Ectodermal cell (in vitro differentiated cells): Measurements from ENCODE around the gene INTS3.
"Not testable (repeated sequence)": the region's sequence is repeated elsewhere in the genome, so short reads cannot be mapped to it uniquely, and the experiment has no call there.

Source experiments
- H3K27ac ChIP-seq: 2 replicates; pipeline ENCODE4 v1.7.0; 2013; ENCODE audit warnings: mild to moderate bottlenecking, low read depth, low read length; ENCODE audit not compliant: insufficient read depth, poor library complexity, severe bottlenecking
- H3K27me3 ChIP-seq: 2 replicates; pipeline ENCODE4 v1.7.0; 2013; ENCODE audit warnings: mild to moderate bottlenecking, low read length; ENCODE audit not compliant: insufficient read depth, control insufficient read depth, poor library complexity, severe bottlenecking
- H3K36me3 ChIP-seq: one replicate; pipeline ENCODE4 v1.7.0; 2013; ENCODE audit warnings: low read length; ENCODE audit not compliant: control insufficient read depth, insufficient read depth
- H3K4me1 ChIP-seq: one replicate; pipeline ENCODE4 v1.7.0; 2013; ENCODE audit warnings: low read length; ENCODE audit not compliant: control insufficient read depth, insufficient read depth
- H3K4me3 ChIP-seq: 2 replicates; pipeline ENCODE4 v1.7.0; 2013; ENCODE audit warnings: low read depth, low read length, control low read depth; ENCODE audit not compliant: insufficient read depth
- H3K9me3 ChIP-seq: 2 replicates; pipeline ENCODE4 v1.7.0; 2013; ENCODE audit warnings: mild to moderate bottlenecking, low read length, moderate library complexity; ENCODE audit not compliant: control insufficient read depth
- WGBS, 2 experiments: methylation state at CpG; one replicate each; pipeline ENCODE4 v1.1.7; 2013; ENCODE audit warnings: missing lambda C conversion rate in 2 of 2; 5-methylcytosine and 5-hydroxymethylcytosine counted together

Gene INTS3

GRCh38 chr1:153752571-153753195 is 24.8 kb downstream of the INTS3 start:
- WGBS, 2 experiments: 85 to 93% methylated on average over 8 of the region's 8 CpGs
- no peaks in the 10 kb centered on the region for H3K9me3 ChIP-seq
- H3K27me3 ChIP-seq: no peaks in the 10 kb centered on the region
- no peaks in the 10 kb centered on the region for H3K4me1 ChIP-seq
- no peak overlapping the region for H3K27ac ChIP-seq
- peaks cover 41% of the 10 kb centered on the region for H3K36me3 ChIP-seq
- H3K4me3 ChIP-seq: no peak overlapping the region

DNA sequence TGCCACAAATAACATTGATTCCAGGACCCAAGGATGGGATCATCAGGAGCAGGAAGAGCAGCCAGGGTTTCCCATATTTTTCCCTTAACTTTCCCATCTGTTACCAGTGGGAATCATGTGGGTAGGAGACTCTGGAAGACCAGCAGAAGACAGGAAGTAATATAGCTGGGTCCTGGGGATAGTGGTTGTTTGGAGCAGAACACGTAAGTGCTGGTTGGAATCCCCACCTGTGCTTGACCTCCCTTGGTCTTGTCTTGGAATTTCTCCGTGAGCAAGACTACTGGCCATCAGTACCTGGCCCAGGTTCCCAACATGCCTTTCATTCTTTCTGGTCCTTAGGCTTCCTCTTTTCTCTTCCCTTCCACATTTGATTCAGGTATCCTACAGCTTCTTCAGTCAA is 26.4 kb downstream of the INTS3 start:
- H3K27me3 ChIP-seq: no peaks in the 10 kb centered on the region
- no peaks in the 10 kb centered on the region for H3K9me3 ChIP-seq
- 90 to 94% methylated on average over 2 of the region's 2 CpGs for WGBS, 2 experiments
- peaks cover 34% of the 10 kb centered on the region for H3K36me3 ChIP-seq
- no peak overlapping the region for H3K27ac ChIP-seq
- no peaks in the 10 kb centered on the region for H3K4me1 ChIP-seq
- H3K4me3 ChIP-seq: no peak overlapping the region

GRCh38 chr1:153760440-153760839 is 32.6 kb downstream of the INTS3 start:
- Histone ChIP-seq H3K4me3 (no peak overlapping the region), H3K4me1 (no peaks in the 10 kb centered on the region), H3K36me3 (peaks cover 25% of the 10 kb centered on the region), H3K27ac (no peak overlapping the region), H3K27me3 (no peaks in the 10 kb centered on the region), H3K9me3 (no peaks in the 10 kb centered on the region)
- WGBS, 2 experiments: 94 to 95% methylated on average over 4 of the region's 4 CpGs

DNA sequence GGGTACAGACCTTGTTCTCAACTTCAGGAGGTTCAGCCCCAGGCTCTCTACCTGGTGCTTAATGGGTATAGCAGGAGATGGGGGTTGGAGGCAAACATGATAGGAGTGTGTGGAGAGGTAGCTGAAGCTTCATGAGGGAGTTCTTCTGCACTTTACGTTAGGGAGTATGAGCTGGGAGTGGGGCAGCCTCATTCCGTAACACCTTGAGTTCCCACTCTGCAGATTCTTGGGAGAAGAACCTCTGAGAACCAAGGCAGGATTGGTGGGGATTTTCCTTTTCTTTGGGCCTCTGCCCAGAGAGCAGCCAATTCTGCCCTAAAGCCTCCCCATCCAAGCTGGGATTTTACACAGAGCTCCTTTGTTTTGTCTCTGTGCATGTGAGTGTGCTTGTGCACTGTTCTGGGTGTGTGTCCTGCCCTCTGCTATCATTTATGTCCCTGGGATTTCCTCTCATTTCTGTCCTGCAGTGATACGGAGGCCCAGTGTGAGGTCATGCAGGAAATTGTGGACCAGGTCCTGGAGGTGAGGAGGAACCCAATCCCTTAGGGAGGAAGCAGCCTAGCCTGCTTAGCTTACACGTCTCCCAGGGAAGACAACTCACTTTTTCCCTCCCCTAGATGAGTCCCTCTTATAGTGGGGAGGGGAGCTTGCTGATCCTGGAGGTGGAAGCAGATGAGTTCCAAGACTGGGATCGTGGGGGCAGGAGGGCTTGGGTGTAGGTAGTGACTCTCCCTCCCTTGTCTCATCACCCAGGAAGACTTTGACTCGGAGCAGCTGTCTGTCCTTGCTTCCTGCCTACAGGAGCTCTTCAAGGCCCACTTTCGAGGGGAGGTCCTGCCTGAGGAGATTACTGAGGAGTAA is 35.7 kb downstream of the INTS3 start:
- Histone ChIP-seq H3K36me3 (peaks cover 35% of the 10 kb centered on the region), H3K27ac (no peak overlapping the region)
- WGBS, 2 experiments: 89 to 95% methylated on average over 7 of the region's 7 CpGs

DNA sequence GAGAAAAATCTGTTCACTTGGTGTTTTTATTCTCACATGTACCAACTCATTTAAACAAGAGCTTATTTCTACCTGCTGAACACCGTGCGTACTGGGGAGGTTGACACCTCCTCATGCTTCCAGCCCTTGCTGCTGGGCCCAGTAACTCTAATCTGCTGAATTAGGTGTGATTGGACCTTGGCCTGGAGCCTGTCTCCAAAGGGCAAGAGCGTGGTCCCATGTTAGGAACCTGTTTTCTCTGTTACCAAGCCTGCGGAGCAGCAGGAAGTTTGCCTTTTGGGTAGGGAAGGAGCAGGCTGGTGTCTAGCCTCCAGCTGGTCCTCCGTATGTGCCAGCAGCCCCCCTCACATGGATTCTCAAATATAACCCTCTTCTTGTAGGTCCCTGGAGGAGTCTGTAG is 36.5 kb downstream of the INTS3 start:
- H3K9me3 ChIP-seq: no peaks in the 10 kb centered on the region
- no peak overlapping the region for H3K4me3 ChIP-seq
- no peaks in the 10 kb centered on the region for H3K27me3 ChIP-seq
- H3K36me3 ChIP-seq: peaks cover 41% of the 10 kb centered on the region
- no peaks in the 10 kb centered on the region for H3K4me1 ChIP-seq
- 93 to 96% methylated on average over 5 of the region's 5 CpGs for WGBS, 2 experiments
- no peak overlapping the region for H3K27ac ChIP-seq

More for the DNA sequence above, 35.7 kb downstream of the INTS3 start:
- Histone ChIP-seq H3K4me3 (no peak overlapping the region), H3K4me1 (no peaks in the 10 kb centered on the region), H3K9me3 (no peaks in the 10 kb centered on the region), H3K27me3 (no peaks in the 10 kb centered on the region)

DNA sequence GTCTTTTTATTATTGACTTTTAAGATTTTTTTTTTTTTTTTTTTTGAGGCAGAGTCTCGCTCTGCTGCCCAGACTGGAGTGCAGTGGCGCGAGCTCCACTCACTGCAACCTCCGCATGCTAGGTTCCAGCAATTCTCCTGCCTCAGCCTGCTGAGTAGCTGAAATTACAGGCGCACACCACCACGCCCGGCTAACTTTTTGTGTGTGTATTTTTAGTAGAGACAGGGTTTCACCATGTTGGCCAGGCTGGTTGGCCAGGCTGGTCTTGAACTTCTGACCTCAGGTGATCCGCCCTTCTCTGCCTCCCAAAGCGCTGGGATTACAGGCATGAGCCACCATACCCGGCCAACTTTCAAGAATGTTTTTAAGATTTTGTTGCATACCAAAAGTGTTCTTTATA is 38.8 kb downstream of the INTS3 start:
- not testable (repeated sequence) for H3K4me1 ChIP-seq, H3K27me3 ChIP-seq, H3K9me3 ChIP-seq, H3K27ac ChIP-seq, H3K4me3 ChIP-seq
- peaks cover 40% of the 10 kb centered on the region for H3K36me3 ChIP-seq
- 95 to 96% methylated on average over 10 of the region's 10 CpGs for WGBS, 2 experiments

GRCh38 chr1:153767519-153767918 is 39.7 kb downstream of the INTS3 start:
- Histone ChIP-seq H3K4me3 (no peak overlapping the region), H3K9me3 (no peaks in the 10 kb centered on the region), H3K27ac (no peak overlapping the region), H3K27me3 (no peaks in the 10 kb centered on the region), H3K36me3 (peaks cover 35% of the 10 kb centered on the region), H3K4me1 (no peaks in the 10 kb centered on the region)
- 96 to 97% methylated on average over 11 of the region's 11 CpGs for whole genome bisulfite sequencing, 2 experiments

GRCh38 chr1:153768316-153769181 is 40.7 kb downstream of the INTS3 start:
- Histone ChIP-seq H3K4me3 (no peak overlapping the region), H3K36me3 (peaks cover 44% of the 10 kb centered on the region)
- WGBS, 2 experiments: 94% methylated on average over 4 of the region's 4 CpGs

GRCh38 chr1:153769221-153769620 is 41.4 kb downstream of the INTS3 start:
- no peak overlapping the region for H3K4me3 ChIP-seq
- H3K36me3 ChIP-seq: peaks cover 44% of the 10 kb centered on the region
- H3K9me3 ChIP-seq: no peaks in the 10 kb centered on the region
- H3K4me1 ChIP-seq: no peaks in the 10 kb centered on the region
- WGBS, 2 experiments: 91 to 93% methylated on average over 3 of the region's 3 CpGs
- no peak overlapping the region for H3K27ac ChIP-seq
- no peaks in the 10 kb centered on the region for H3K27me3 ChIP-seq

More at GRCh38 chr1:153768316-153769181, 40.7 kb downstream of the INTS3 start:
- Histone ChIP-seq H3K27me3 (no peaks in the 10 kb centered on the region), H3K4me1 (no peaks in the 10 kb centered on the region), H3K27ac (no peak overlapping the region), H3K9me3 (no peaks in the 10 kb centered on the region)

DNA sequence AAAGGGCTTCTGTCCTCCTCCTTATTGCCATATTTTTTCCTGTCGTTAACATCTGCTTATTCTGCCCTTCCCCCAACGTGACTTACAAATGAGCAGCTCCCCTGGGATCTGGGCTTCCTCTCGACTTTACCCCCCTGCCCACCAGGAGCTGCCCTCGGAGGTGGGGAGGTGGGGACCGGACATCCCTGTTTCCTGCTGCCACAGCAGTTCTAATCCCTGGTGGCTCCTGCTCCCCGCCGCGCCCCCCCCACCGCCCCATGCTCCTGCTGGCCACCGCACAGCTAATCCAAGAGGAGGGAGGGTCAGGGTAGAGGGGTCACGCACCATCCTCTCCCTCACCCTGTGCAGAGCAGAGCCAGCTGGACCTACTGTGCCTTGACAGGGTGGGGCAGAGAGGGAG is 42.9 kb downstream of the INTS3 start:
- peaks cover 34% of the 10 kb centered on the region for H3K36me3 ChIP-seq
- H3K4me1 ChIP-seq: peaks cover 4% of the 10 kb centered on the region
- H3K9me3 ChIP-seq: no peaks in the 10 kb centered on the region
- no peak overlapping the region for H3K4me3 ChIP-seq
- H3K27ac ChIP-seq: no peak overlapping the region
- peaks cover 9% of the 10 kb centered on the region for H3K27me3 ChIP-seq
- WGBS, 2 experiments: 80% methylated on average over 11 of the region's 11 CpGs
